ENCODE results near the gene MRGPRX4.
A peak's percentile ranks its signal among the peaks of the same experiment; 100 is the strongest.
"Not testable (repeated sequence)": the region's sequence is repeated elsewhere in the genome, so short reads cannot be mapped to it uniquely, and the experiment has no call there.

The MRGPRX4 gene

DNA sequence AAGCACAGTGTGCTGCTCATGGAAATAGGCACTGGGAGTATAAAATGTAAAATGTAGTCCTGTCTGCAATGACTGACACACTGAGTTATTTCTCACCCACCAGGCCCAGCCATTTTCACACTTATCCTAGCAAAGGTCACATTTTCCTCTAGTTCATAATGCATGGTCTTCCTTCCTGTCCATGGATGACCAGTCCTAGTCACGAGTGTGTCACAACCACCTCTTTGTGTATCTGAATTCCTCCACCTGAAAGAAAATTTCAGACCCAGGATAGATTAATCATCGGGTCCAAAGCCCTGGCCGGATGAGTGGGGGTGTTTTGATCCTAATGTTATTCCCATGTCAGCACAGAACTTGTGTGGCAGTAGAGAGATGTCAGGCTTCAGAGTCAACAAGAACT, at the start of gene MRGPRX4:
Gene MRGPRX4 (plus strand): TSS at position 172 of the 400 bp plus-strand sequence. CDS start 420 bp downstream, outside the sequence.
- TF ChIP-seq, protein P1, sequence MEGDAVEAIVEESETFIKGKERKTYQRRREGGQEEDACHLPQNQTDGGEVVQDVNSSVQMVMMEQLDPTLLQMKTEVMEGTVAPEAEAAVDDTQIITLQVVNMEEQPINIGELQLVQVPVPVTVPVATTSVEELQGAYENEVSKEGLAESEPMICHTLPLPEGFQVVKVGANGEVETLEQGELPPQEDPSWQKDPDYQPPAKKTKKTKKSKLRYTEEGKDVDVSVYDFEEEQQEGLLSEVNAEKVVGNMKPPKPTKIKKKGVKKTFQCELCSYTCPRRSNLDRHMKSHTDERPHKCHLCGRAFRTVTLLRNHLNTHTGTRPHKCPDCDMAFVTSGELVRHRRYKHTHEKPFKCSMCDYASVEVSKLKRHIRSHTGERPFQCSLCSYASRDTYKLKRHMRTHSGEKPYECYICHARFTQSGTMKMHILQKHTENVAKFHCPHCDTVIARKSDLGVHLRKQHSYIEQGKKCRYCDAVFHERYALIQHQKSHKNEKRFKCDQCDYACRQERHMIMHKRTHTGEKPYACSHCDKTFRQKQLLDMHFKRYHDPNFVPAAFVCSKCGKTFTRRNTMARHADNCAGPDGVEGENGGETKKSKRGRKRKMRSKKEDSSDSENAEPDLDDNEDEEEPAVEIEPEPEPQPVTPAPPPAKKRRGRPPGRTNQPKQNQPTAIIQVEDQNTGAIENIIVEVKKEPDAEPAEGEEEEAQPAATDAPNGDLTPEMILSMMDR (conservative IDR thresholded peaks at IDR 0.05; ENCODE audit: low read length), result no peak
- H3K4me3 ChIP-seq (ENCODE audit: low read length), result no peak within 1 kb of the TSS
- no peak for DNase-seq (ENCODE audit: low read depth)

- not testable (repeated sequence) for H3K4me3 ChIP-seq (ENCODE audit: low read length); DNase-seq (ENCODE audit: low read depth)
These were observed 41.5 kb upstream of the MRGPRX4 start for GRCh38 chr11:18131115-18131514.

DNA sequence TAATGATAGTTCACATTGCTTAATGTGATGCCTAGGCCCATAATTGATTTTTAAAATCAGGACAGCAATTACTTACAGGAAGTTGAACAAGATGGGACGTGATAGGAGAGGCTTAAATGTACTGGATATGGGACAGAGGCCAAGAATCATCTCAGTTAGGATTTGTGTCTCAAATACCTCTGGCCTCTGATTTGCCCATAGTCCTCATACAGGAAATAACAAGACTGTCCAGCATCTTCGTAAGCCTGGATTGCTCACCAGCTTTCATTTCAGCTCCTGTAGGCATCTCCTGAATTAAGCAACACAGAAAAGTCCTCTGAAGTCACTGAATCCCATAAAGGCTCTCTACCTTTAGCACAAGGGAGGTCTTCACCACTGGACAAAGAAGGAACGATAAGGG, 40.3 kb upstream of the MRGPRX4 start, which contains the start of gene MRGPRX3:
Gene MRGPRX3 (plus strand): TSS at position 231 of the 400 bp plus-strand sequence. CDS start 4,632 bp downstream, outside the sequence.
- TF ChIP-seq, protein P1 (conservative IDR thresholded peaks at IDR 0.05; ENCODE audit: low read length), result no peak
- no peak within 1 kb of the TSS for H3K4me3 ChIP-seq (ENCODE audit: low read length)
- DNase-seq (ENCODE audit: low read depth), result no peak

- TF ChIP-seq, protein P1 (conservative IDR thresholded peaks at IDR 0.05; ENCODE audit: low read length), result no peak
- no peak for DNase-seq (ENCODE audit: low read depth)
- H3K4me3 ChIP-seq (ENCODE audit: low read length), result no peak overlapping the region
These were observed 37.3 kb upstream of the MRGPRX4 start for GRCh38 chr11:18135308-18135707.

DNA sequence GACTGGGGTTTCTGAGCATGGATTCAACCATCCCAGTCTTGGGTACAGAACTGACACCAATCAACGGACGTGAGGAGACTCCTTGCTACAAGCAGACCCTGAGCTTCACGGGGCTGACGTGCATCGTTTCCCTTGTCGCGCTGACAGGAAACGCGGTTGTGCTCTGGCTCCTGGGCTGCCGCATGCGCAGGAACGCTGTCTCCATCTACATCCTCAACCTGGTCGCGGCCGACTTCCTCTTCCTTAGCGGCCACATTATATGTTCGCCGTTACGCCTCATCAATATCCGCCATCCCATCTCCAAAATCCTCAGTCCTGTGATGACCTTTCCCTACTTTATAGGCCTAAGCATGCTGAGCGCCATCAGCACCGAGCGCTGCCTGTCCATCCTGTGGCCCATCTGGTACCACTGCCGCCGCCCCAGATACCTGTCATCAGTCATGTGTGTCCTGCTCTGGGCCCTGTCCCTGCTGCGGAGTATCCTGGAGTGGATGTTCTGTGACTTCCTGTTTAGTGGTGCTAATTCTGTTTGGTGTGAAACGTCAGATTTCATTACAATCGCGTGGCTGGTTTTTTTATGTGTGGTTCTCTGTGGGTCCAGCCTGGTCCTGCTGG, 35.3 kb upstream of the MRGPRX4 start:
- TF ChIP-seq, protein P1 (conservative IDR thresholded peaks at IDR 0.05; ENCODE audit: low read length), result no peak
- H3K4me3 ChIP-seq (ENCODE audit: low read length), result no peak overlapping the region
- no peak for DNase-seq (ENCODE audit: low read depth)

DNA sequence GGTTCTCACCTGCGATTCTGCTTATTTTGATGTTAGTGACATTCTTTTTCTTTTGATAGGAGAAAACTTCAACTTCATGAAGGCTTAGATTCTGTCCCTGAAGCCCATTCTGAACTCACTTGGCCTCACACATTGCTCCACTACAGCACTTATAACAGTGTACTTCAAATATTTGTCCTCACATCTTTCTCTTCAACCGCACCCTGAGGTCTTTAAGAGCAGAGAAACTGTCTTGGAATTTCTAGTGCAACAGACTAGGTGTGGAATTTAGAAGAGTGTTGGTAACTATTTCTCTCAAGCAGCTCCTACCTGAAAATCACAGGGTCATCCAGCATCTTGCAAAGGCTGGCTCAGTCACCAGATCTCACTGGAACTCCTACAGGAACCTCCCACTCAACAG, 32.5 kb upstream of the MRGPRX4 start:
- no peak for DNase-seq (ENCODE audit: low read depth)
- H3K4me3 ChIP-seq (ENCODE audit: low read length), result no peak overlapping the region
- TF ChIP-seq, protein P1 (conservative IDR thresholded peaks at IDR 0.05; ENCODE audit: low read length), result no peak

DNA sequence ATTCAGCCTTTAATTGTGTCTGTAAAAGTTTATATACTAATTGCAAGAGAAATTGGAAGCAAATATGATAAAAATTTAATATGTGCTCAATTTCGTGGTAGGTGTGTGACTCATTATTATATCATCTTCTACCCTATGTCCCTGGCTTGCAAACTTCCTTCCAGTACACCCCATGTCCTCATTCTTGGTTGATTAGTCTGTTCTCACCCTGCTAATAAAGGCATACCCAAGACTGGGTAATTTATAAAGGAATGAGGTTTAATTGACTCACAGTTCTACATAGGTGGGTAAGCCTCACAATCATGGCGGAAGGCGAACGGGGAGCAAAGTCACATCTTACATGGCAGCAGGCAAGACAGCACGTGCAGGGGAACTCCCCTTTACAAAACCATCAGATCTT, 28.4 kb upstream of the MRGPRX4 start:
- DNase-seq (ENCODE audit: low read depth), result peak; percentile 2

More for the DNA sequence above, 28.4 kb upstream of the MRGPRX4 start:
- no peak overlapping the region for H3K4me3 ChIP-seq (ENCODE audit: low read length)
- TF ChIP-seq, protein P1 (conservative IDR thresholded peaks at IDR 0.05; ENCODE audit: low read length), result no peak
